ENCODE measurements around the gene TRIM54. TPM values are rescaled to one million over a fixed set of nuclear protein-coding genes. Genes with fewer than 3 reads are reported as not detected.

The TRIM54 gene
- total RNA-seq, 1 donor from 2014 or later: 1.2 TPM

Other genes starting within 250 kb of the TRIM54 start
- gene TMEM214, start 249.5 kb upstream of the TRIM54 start, total RNA-seq: 23.5 and 33.4 TPM in 2 replicates
- gene AGBL5, start 230.8 kb upstream of the TRIM54 start, total RNA-seq: 17.0 and 19.7 TPM in 2 replicates
- gene OST4, start 210.8 kb upstream of the TRIM54 start, total RNA-seq: 323 and 569 TPM in 2 replicates
- 33.7 and 41.9 TPM in 2 replicates for gene EMILIN1, start 203.8 kb upstream of the TRIM54 start, total RNA-seq
- gene KHK, start 195.7 kb upstream of the TRIM54 start, total RNA-seq: 4.8 and 5.5 TPM in 2 replicates
- 4.8 TPM in 2 replicates for gene CGREF1, start 163.3 kb upstream of the TRIM54 start, total RNA-seq
- not detected in 2 replicates for gene ABHD1, start 158.6 kb upstream of the TRIM54 start, total RNA-seq
- 46.4 and 46.8 TPM in 2 replicates for gene PREB, start 147.8 kb upstream of the TRIM54 start, total RNA-seq
- gene PRR30, start 143.0 kb upstream of the TRIM54 start, total RNA-seq: not detected in 2 replicates
- not detected in 2 replicates for gene TCF23, start 133.4 kb upstream of the TRIM54 start, total RNA-seq
- gene ATRAID, start 70.4 kb upstream of the TRIM54 start, total RNA-seq: 111 and 181 TPM in 2 replicates
- 52.8 and 58.4 TPM in 2 replicates for gene SLC5A6, start 70.2 kb upstream of the TRIM54 start, total RNA-seq
- 33.5 and 69.8 TPM in 2 replicates for gene CAD, start 65.1 kb upstream of the TRIM54 start, total RNA-seq
- gene SLC30A3, start 19.4 kb upstream of the TRIM54 start, total RNA-seq: 17.9 and 25.8 TPM in 2 replicates
- 0.93 and 2.7 TPM in 2 replicates for gene DNAJC5G, start 7.0 kb upstream of the TRIM54 start, total RNA-seq
- 0.37 and 1.0 TPM in 2 replicates for gene UCN, start 26.0 kb downstream of the TRIM54 start, total RNA-seq
- gene MPV17, start 40.7 kb downstream of the TRIM54 start, total RNA-seq: 48.6 and 64.3 TPM in 2 replicates
- gene GTF3C2, start 74.3 kb downstream of the TRIM54 start, total RNA-seq: 26.7 and 37.4 TPM in 2 replicates
- gene EIF2B4, start 87.9 kb downstream of the TRIM54 start, total RNA-seq: 27.1 and 29.3 TPM in 2 replicates
- gene SNX17, start 88.2 kb downstream of the TRIM54 start, total RNA-seq: 143 and 158 TPM in 2 replicates
- 8.0 and 9.3 TPM in 2 replicates for gene ZNF513, start 98.3 kb downstream of the TRIM54 start, total RNA-seq
- 109 and 164 TPM in 2 replicates for gene PPM1G, start 127.2 kb downstream of the TRIM54 start, total RNA-seq
- gene NRBP1, start 146.2 kb downstream of the TRIM54 start, total RNA-seq: 122 and 132 TPM in 2 replicates
- 0.47 and 0.51 TPM in 2 replicates for gene KRTCAP3, start 160.0 kb downstream of the TRIM54 start, total RNA-seq
- gene IFT172, start 207.3 kb downstream of the TRIM54 start, total RNA-seq: 13.9 and 17.2 TPM in 2 replicates
- gene FNDC4, start 212.8 kb downstream of the TRIM54 start, total RNA-seq: 14.5 and 17.9 TPM in 2 replicates
- 0.05 and 0.85 TPM in 2 replicates for gene GCKR, start 214.4 kb downstream of the TRIM54 start, total RNA-seq